HCT116 (cell line): ENCODE measurements around the gene UAP1L1.

Experiments used
- YY1 ChIP-seq: IDR thresholded peaks from 2 replicates; pipeline ENCODE4 v1.6.1; 2011; ENCODE audit warnings: low read length, low read depth, moderate library complexity, mild to moderate bottlenecking; ENCODE audit not compliant: insufficient replicate concordance; ENCODE audit errors: extremely low read depth
- TF ChIP-seq, protein P1 (sequence below), 3 experiments: fragments of 200-600 bp in 1 of 3; sonication (generic) in 1 of 3; IDR thresholded peaks in 2 of 3; conservative IDR thresholded peaks in 1 of 3; 2 replicates each; pipeline ENCODE4 v1.5.1; 2012 to 2017; ENCODE audit warnings: low read depth in 2 of 3, low read length in 2 of 3, antibody characterized with exemption in 1 of 3, borderline replicate concordance in 1 of 3, control low read depth in 1 of 3, mild to moderate bottlenecking in 1 of 3, mixed read lengths in 1 of 3, mixed run types in 1 of 3, moderate library complexity in 1 of 3; ENCODE audit not compliant: insufficient read depth in 1 of 3

DNA sequence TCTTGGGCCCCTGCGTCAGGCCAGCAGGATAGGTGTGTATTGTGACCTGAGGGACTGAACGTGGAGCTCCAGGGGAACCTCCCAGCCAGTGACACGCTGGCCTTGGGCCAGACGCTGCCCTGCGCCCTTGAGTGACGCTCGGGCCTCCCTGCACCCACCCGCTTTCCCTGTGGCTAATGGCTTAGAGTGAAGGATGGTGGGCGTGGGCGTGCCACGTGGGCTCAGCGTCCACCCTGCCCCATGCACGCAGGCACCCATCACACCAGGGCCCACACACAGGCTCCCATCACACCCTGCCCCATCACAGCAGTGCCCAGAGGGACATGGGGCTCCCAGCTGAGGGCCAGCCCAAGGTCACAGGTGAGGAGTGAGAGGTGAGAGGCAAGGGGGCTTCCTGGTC, 40.3 kb upstream of the UAP1L1 start:
- TF ChIP-seq, protein P1, sequence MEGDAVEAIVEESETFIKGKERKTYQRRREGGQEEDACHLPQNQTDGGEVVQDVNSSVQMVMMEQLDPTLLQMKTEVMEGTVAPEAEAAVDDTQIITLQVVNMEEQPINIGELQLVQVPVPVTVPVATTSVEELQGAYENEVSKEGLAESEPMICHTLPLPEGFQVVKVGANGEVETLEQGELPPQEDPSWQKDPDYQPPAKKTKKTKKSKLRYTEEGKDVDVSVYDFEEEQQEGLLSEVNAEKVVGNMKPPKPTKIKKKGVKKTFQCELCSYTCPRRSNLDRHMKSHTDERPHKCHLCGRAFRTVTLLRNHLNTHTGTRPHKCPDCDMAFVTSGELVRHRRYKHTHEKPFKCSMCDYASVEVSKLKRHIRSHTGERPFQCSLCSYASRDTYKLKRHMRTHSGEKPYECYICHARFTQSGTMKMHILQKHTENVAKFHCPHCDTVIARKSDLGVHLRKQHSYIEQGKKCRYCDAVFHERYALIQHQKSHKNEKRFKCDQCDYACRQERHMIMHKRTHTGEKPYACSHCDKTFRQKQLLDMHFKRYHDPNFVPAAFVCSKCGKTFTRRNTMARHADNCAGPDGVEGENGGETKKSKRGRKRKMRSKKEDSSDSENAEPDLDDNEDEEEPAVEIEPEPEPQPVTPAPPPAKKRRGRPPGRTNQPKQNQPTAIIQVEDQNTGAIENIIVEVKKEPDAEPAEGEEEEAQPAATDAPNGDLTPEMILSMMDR (IDR thresholded peaks at IDR 0.05 in 2 of 3, conservative IDR thresholded peaks at IDR 0.05 in 1 of 3; ENCODE audit: borderline replicate concordance in 1 of 3, insufficient read depth in 1 of 3, low read depth in 2 of 3, low read length in 2 of 3): no peak
- TF ChIP-seq YY1: no peak
